Measurements from ENCODE around the gene SETD7. TPM values are rescaled to one million over a fixed set of nuclear protein-coding genes. Genes with fewer than 3 reads are reported as not detected.

SETD7 gene
- total RNA-seq, 1 donor from 2014 or later: 44.4 TPM

DNA sequence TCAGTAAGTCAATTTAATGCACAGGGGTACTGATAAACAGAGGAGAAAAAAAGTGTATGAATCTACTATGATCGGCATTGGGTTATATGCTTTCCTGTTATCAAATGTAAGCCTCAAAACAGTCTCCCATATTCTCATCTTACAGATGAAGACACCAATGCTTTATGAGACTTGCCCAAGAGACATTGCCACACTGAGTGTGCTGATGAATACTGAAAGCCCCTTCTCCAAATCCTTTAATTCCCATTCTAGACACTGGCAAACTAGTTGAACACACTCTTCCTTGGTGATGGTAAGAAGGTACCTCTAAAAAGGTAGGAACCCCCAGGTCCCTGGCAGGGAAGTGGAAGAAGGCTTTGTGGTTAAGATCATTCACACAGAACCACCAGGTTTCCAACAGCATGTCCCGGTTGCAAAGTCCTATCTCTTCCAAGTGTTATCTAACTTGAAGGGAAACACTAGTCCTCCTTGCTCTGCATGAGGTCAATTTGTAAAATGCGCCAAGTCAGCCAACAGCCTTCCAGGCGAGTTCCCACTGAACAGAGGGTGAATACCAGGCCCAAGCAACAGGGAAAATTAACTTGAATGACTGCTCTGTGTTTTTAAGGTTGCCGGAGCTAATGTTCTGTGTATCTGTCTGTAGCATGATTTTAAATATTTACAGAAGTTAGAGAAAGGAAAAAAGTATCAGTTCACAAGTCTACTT lies 5.1 kb downstream of the SETD7 start:
- DNase-seq (ENCODE audit: low read depth in 2 of 2): no peak

- no peak for DNase-seq (ENCODE audit: low read depth in 2 of 2)
Observed at GRCh38 chr4:139547979-139548378, 8.0 kb downstream of the SETD7 start.

GRCh38 chr4:139540632-139541031 lies 15.4 kb downstream of the SETD7 start:
- no peak for DNase-seq (ENCODE audit: low read depth in 2 of 2)

DNA sequence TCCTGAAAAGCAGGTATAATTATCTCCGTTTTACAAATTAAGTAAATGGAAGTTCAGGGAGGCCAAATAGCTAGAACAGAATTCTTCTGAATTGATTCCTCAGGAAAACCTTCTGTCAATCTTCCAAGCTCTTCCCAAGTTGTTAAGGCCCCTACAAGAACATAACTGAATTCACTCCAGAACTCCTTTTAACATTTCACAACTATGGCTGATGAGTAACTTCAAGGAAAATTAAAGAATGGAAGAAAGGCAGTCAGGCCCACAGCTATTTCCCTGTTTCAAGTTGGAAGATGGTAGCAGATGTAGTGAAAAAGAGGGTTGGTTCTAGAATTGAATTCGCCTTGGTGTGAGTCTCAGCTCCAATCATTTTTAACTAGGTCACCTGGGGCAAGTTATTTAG lies 15.9 kb downstream of the SETD7 start:
- no peak for DNase-seq (ENCODE audit: low read depth in 2 of 2)

DNA sequence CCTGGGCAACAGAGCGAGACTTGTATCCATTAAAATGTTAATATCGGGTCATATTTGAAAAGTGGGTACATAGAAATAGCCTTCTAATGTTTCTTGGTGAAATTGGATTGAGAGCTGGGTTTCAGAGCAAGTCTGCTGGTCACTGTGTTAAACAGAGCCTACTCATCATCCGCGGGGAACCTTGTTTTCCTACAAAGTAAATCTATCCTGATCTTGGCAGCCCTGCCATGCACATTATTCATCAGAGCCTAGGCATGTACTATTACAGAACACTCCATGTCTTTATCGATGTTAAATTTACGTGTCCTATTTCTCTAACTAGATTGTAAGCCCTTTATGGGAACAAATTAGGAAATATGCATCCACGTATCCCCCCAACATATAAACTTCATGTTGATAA lies 18.7 kb downstream of the SETD7 start:
- no peak for DNase-seq (ENCODE audit: low read depth in 2 of 2)

DNA sequence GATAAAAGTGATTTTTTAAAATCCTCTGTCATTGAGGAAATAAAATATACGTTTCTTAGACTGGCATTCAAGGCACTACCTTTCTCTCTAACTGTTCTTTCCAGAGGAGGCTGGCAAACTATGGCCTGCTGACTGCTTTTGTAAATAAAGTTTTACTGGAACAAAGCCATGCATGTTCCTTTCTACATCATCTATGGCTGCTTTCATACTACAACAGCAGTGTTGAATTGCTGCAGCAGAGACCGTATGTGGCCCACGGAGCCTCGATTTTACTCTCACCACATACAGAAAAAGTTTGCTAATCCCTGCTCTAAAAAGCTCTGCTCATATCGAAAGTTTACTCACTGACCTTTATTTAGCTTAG lies 20.2 kb downstream of the SETD7 start:
- DNase-seq (ENCODE audit: low read depth in 2 of 2): no peak

DNA sequence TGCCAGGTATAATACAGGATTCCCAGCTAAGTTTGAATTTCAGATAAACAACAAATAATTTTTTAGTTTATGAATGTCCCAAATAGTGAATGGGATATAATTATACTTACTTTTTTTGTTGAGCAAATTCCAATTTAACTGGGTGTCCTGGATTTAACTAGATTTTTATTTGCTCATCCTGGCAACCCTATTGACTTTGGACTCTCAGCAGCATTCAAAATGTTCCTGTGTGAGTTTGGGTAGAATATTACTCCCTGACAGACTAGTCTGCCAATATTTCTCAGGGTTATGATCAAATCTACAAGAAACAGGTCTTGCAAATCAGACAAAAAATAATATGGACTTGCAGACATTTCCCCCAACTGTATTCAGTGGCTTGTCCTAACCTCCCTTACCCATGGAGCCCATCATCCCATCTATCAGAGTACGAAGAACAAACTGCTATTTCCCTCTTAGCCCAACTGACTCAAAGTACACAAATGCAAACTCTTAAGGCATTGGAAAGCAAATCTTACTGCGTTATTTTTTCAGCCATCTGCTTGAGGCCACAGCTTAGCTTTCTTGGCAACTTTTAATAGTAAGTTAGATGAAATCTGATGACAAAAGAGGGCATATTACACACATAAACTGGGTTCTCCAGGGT lies 20.7 kb downstream of the SETD7 start:
- DNase-seq (ENCODE audit: low read depth in 2 of 2): no peak

DNA sequence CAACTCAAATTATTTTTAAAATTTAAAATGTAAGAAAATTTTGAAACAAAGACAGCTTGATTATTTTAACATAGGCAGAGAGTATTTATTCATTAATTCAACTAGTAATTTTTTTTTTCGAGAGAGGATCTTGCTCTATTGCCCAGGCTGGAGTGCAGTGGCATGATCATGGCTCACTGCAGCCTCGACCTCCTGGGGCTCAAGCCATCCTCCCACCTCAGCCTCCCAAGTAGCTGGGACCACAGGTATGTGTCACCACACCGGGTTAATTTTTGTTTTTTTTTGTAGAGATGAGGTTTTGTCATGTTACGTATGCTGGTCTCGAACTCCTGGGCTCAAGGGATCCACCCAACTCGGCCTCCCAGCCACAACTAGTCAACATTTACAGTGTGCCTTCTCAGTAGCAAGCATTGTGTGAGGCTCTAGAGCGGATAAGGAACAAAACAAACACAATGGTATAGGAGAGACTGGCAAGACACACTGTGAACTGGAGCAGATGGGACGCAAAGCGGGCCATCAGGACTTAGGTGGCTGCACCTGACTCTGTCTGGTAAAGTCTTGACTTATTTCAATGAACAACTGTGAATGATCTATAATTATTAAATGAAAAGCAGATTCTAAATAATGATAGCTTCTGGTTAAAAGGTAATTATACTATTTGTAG lies 21.6 kb downstream of the SETD7 start:
- no peak for DNase-seq (ENCODE audit: low read depth in 2 of 2)

GRCh38 chr4:139533511-139533910 lies 22.5 kb downstream of the SETD7 start:
- no peak for DNase-seq (ENCODE audit: low read depth in 2 of 2)

DNA sequence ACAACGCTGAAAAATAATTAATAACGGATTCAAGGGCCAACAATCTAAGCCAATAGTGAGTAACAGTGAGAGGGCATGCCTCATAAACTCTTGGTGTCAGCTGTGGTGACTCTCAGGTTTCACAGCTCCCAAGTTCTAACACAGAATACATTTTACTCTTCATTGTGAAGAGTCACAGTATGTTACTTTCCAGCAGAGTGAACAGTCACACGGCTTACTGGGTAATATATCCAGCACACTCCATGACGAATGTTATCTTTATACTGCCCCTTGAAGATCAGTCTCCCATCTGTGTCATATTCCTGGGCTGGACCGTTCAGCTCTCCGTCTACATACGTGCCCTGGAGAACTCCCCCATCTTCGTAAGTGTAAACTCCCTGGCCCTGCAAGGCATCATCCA lies 23.1 kb downstream of the SETD7 start:
- no peak for DNase-seq (ENCODE audit: low read depth in 2 of 2)

DNA sequence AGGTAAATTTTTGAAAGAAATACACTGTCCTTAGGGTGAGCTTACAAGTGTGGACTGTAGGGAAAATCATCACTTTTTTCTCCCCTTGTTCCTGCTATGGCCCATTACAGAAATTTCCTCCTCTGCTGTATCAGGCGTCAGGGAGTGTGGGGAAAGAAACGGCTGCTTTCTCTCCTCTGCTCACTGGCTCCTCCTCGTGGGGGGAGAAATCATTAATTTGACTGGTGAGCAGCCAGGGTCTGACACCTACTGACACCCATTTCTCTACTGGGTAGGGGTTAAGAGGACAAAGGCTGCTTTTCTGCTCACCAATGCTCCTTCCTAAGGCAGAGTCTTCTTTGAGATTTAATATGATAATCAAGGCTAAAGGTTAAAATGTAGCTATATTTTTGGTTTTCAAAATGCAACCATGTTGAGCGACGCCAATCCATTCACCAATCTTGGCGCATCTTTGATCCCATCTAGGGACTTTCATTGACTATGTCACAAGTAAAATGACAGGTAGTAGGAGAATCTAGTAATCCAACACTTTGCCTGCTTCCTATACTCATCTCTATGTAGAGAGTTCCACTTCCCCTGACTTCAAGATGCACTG lies 25.1 kb downstream of the SETD7 start:
- peak in 1 of 2 donors; percentile 52 for DNase-seq (ENCODE audit: low read depth in 2 of 2)

- DNase-seq (ENCODE audit: low read depth in 2 of 2): no peak
Observed at GRCh38 chr4:139528377-139529005, 27.5 kb downstream of the SETD7 start.

- DNase-seq (ENCODE audit: low read depth in 2 of 2): no peak
Observed at GRCh38 chr4:139526928-139527327, 29.1 kb downstream of the SETD7 start.

GRCh38 chr4:139525414-139525813 lies 30.6 kb downstream of the SETD7 start:
- DNase-seq (ENCODE audit: low read depth in 2 of 2): no peak

GRCh38 chr4:139524062-139524631 lies 31.9 kb downstream of the SETD7 start:
- no peak for DNase-seq (ENCODE audit: low read depth in 2 of 2)

DNA sequence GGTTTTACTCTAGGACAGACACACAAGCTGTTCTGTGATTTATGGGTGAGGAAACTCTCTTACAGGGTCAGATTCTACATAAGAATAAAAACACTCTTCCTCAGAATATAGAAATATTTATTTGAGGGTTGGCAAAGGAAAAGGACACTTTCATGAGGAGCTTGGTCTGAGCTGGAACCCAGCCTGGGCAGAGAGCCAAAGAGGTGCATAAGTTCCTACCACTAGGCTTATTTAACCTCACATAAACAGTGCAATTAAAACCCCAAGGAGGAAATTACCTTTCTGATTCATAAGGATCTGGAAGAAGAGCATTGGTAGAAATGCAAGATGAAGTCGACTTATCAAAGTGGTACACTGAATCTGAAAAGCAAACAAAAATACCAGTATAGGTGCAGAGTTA lies 32.9 kb downstream of the SETD7 start:
- peak in 1 of 2 donors; percentile 45 for DNase-seq (ENCODE audit: low read depth in 2 of 2)

- no peak for DNase-seq (ENCODE audit: low read depth in 2 of 2)
Observed at GRCh38 chr4:139522457-139522856, 33.6 kb downstream of the SETD7 start.

DNA sequence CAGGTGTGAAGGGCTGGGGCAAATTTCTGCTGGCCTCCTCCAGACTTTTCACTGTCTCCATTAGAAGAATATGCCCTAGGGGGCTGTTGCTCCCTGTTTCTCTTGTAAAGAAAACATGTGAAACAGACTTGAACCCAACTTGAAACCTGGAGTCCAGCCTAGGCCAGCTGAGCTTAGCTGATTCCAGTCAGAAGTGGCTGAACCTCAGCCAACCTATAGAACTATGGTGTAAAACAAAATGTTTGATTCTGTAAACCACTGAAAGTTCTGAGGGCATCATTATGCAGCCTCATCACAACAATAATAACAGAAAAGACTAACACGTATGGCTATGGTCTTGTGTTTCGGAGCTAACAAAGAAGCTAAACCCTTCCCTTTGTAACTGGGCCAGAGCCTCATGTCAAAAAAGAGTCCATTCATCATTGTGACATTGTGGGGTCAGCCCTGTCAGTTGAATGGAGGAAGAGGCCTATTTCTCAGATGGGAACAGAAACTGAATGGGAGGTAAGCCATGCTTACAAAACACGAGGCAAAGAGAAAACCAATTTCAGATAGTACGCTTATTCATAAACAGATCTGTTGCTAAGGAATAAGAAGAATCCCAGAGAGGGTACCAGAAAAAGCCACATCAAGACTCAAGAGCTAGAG lies 34.1 kb downstream of the SETD7 start:
- no peak for DNase-seq (ENCODE audit: low read depth in 2 of 2)

- DNase-seq (ENCODE audit: low read depth in 2 of 2): no peak
Observed at GRCh38 chr4:139515531-139515958, 40.5 kb downstream of the SETD7 start.

- no peak for DNase-seq (ENCODE audit: low read depth in 2 of 2)
Observed at GRCh38 chr4:139514382-139515059, 41.5 kb downstream of the SETD7 start.

DNA sequence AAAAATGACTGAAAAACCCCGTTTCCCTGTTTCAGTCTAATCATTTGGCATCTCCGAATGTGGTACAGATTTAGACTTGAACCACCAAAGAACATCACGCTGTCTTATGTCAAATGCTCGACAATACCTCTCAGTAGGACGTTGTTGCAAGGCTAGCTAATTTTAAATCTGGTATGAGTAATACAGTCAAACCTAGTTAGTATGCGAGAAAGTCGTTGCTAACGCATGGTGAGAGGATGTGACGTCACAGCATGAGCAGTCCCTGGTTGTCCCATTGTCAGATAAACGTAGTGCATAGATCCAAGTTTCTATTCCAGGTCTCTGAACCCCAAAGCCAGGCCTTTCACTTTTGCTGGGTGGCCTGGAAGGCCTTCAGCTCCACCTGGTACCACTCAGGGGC lies 44.7 kb downstream of the SETD7 start:
- peak in 1 of 2 donors; percentile 52 for DNase-seq (ENCODE audit: low read depth in 2 of 2)
